SIG-M5 (cell line): ENCODE data around the gene KIDINS220.
"Not testable (repeated sequence)": the region's sequence is repeated elsewhere in the genome, so short reads cannot be mapped to it uniquely, and the experiment has no call there.

Experiments used
- DNase-seq: peaks from one replicate; lab custom pipeline; 2025; lab: John Stamatoyannopoulos, UW

The KIDINS220 gene

DNA sequence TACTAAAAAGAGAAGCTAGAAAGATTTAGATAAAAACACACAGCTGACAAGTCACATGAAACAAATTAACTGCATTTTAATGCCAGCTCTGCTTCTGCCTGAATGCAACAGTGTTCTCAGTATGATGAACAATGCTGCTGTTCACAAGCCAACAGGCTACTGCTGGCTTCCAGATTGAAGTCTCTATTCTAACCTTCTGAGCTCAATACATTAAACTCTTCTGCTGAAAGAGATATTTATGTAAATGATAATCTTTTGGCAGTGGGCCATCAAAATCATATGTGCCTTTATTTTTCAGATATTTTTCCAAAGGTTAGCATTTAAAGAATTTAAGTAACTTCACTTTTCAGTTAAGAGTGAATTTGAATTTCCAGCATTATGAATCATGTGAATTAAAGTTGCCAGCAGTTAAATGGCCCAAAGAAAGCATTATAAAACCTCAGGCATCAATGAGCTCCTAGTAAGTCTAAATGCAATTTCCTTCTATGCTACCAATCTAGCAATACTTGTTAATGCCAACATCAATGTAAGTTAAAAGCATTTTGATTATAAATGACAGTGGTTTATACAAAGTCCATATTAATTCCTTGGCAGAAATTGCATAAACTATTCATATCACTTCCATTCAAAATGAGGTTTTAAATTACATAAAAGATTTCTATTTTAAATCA is 83.2 kb downstream of the KIDINS220 start:
- no peak for DNase-seq

DNA sequence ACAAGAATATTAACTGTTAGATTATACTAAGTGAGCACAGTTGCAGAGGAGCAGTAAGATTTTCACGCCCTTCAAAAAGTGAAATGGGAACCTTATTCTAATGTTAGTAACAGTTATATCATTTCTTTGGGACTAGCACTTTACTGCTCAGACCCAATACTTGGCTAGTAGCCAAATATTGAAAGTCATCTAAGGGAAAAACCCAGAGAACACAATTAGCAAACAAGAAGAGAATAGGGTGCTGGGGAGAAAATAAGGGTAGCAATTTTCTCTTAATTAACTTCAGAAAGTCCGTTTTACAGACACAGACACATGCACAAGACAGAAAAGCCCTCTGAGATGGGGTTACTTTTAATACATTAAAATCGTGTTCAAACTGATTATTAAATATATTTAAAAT is 83.8 kb downstream of the KIDINS220 start:
- no peak for DNase-seq

- no peak for DNase-seq
Measured at GRCh38 chr2:8752385-8752784, 85.0 kb downstream of the KIDINS220 start.

GRCh38 chr2:8750221-8750620 is 87.2 kb downstream of the KIDINS220 start:
- no peak for DNase-seq

DNA sequence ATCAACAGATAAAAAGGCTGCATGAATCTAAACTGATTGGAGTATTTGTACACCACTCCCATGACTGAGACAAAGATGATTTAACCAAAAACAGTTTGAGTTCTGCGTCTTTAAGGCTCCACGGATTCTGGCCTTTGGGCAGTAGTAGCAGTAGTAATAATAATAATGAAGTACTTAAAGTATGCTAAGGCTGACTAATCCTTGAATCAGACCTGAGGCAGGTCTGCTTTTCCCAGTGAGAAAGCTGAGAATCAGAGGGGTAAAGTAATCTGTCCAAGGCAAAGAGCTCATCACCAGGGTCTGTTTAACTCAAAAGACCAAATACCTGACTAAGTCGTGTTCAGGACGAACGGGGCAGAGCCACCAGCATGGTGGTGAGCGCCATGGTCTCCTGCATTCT is 94.2 kb downstream of the KIDINS220 start:
- DNase-seq, result no peak

DNA sequence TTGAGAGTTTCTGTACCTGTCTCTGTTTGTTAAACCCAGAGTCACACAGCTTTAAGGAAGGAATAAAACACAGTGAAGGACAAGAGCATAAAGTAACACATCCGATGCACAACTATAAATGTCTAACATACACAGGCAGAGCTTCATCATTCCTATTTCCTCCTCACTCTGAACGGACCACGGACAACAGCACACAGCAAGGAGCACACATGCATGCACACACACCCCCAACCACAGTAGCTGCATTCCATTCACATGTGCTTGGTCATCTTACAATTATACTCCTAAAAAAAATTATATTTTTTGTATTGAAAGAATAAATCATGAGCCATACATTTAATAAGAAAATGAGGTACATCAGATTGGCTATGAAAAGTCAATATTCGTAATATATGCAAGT is 97.3 kb downstream of the KIDINS220 start:
- DNase-seq, result no peak

DNA sequence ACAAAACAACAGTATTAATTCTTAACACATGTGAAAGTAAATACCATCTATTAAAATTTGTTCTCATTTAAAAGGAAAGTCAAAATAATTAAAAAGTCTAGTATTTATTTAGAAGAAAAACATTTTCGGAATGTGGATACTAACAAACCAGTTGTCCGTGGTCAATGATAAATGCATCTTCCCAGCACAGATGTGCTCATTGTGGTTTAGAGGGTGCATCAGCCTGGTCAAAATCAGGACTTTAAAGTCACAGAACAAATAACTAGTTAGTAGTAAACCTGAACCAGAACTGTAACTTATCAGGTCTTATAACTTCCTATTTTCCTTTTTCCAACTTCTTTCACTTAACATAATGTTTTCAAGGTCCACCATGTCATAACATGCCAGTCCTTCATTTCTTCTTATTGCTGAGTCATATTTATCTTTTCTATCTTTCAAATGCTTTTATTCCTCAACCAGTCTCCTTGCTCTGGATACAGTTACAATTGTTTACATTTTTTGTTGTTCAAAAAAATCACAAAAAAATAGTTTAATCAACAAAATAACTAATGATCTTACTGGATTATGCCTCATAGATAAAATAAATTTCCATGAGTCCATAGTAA is 99.7 kb downstream of the KIDINS220 start:
- no peak for DNase-seq

DNA sequence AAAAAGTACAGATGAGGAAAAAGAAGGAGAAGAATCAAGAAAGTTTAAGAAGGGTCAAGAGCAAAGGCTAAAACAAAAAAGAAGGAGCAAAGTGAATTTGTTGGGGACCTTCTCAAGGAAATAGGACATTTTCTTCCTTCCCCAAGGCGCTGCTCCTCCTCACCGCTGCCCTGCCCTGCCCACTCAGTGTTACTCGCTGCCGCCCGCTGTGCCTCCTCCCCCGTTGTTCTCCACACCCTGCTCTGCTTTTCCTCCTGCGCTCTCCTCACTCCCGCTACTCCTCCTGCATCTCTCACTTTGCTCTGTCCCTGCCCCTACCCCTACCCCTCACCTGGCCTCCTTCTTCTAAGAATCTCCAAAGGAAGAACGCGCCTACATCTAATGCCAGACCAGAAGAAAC is 104.8 kb downstream of the KIDINS220 start:
- no peak for DNase-seq

GRCh38 chr2:8729939-8730338 is 107.5 kb downstream of the KIDINS220 start:
- no peak for DNase-seq

DNA sequence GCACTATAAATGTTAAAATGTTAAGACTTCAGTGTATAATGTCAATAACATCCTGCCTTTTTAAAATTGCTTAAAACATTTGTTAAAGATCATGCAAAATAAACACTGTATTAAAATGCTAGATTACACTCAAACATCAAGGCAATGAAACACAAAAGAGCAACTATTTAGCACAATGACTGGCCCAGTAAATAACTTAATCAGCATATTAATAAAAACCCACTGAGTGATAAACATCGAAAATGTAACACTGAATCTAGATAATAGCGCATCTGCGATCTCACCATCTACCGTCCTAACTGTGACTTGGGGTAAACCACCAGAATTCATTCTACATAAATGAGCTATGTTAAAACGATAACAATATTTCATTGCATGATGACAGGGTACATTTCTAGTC is 108.3 kb downstream of the KIDINS220 start:
- not testable (repeated sequence) for DNase-seq

DNA sequence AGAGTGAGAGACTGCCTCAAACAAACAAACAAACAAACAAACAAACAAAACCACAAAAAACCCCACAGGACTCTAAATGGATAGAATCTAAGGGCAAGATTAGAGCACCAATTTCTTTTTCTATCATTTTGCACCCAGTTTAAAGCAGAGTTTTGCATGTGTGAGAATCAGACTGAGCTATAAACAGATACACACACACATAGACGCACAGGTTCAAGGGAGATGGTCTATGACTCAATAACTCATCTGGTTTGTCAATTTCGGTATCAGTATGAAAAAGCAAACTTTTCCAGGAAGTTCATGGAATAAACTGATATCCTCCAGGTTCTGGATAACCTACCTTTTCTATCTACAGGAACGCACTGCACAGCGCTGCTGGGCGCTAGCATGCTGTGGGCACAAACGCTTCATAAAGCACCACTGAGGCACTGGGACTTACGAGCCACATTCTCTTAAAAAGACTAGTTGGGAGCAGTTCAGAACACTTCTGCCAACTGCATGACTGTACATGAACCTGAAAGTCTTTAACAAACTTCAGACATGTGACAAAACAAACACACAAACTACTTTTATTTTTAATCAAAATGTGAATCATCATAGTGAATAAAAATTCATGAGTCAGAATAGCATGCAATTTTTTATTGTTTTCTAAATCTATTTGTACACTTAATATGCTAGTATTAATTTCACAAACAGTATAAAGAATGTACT is 109.0 kb downstream of the KIDINS220 start:
- no peak for DNase-seq

GRCh38 chr2:8725838-8726237 is 111.6 kb downstream of the KIDINS220 start:
- no peak for DNase-seq

- DNase-seq, result no peak
Measured at GRCh38 chr2:8722986-8723385, 114.4 kb downstream of the KIDINS220 start.

GRCh38 chr2:8721410-8721809 is 116.0 kb downstream of the KIDINS220 start:
- DNase-seq, result no peak

DNA sequence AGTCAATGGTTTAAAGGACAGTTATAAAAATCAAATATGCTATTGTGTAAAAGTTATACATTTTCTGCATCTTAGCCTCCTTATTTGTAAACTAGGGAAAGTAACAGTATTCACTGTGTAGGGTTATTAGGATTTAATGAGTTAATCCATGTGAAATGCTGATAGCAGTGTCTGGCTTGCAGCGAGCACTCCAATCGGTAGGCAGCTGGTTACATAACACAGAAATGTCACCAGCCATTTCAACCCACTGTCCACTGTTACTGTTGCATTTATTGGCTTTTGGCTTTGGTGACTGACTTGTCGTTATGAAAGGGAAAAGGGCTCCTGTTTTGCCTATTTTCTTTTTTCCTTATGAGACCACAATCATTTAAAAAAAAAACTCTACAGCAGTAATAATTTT is 116.7 kb downstream of the KIDINS220 start:
- no peak for DNase-seq

GRCh38 chr2:8719528-8719927 is 117.9 kb downstream of the KIDINS220 start:
- no peak for DNase-seq

DNA sequence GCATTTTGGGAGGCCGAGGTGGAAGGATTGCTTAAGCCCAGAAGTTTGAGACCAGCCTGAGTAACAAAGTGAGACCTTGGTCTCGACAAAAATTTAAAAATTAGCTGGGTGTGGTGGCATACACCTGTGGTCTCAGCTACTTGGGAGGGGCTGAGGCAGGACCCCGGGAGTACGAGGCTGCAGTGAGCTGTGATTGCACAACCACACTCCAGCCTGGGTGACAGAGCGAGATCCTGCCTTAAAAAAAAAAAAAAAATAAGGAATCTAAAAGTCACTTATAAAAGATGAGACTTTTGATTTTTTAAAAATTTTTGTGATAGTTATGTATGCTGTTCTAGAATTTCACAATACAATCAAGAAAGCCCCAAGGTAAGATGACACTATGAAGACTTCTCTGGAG is 122.4 kb downstream of the KIDINS220 start:
- DNase-seq, result no peak

DNA sequence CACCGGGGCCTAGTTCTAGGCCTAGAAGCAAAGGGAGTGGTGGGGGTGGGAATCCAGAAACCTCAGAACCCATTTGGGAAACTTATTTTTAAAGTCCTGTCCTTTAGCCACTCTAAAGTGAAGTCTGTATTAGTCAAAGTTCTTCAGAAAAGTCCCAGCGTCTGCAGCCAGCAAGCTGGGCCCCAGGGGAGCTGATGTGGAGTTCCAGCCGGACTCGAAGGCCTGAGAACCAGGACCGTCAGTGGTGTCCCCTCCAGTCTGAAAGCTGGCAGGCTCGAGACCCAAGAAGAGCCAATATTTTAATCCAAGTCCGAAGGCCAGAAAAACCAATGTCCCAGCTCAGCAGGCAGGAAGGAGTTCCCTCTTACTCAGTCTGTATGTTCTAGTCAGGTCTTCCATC is 123.1 kb downstream of the KIDINS220 start:
- DNase-seq, result no peak

GRCh38 chr2:8710951-8711350 is 126.5 kb downstream of the KIDINS220 start:
- no peak for DNase-seq

DNA sequence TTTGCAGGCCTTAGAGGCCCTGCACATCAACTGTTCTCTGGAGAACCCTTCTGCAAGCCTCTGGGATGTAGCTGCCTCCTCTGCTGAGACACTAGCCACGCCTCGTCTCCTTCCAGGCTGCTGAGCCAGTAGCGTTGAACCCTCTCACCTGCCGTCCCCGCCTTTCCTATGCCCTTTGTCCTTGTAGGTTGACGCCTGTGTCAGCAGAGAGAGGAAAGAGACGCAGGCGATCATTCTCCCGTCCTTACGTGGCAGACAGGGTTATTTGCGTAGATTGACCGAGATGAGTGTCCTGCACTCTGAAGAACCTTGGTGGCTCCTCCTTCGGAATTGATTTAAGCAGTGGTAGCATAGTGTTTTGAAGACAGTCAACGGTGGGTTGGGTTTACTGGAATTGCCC is 127.8 kb downstream of the KIDINS220 start:
- DNase-seq, result no peak

GRCh38 chr2:8704906-8705305 is 132.5 kb downstream of the KIDINS220 start:
- DNase-seq, result no peak

DNA sequence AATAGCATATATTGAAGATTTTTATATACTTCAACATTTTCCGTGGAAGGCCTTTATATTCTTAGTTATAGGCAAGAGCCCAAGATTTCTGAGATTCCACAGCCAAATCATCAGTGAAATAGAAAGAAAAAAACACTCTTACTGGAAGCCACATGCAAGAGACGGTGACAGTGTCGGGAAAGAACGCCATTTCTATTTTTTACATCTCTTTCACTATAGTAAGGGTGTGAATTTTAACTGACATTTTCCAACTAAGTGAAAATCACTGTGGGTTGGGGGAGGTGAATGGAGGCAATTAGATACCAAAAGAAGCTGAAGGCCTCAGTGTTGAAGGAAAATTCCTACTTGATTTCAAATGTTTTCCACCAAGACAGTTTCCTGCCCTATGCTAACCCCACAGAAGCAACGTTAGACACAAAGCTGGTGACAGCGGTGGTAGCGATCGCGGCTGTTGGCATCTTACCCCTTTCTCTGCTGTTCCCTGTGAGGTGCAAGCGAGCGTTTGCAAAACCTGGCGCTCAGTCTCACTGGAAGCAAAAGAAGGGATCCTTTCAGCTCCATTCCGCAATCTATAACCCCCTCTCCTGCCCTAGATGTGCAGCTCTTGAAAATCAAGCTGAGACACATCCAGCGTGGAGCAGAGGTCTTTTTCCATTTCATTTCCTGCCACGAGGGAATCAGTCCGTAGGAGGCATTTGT is 135.6 kb downstream of the KIDINS220 start:
- no peak for DNase-seq

- no peak for DNase-seq
Measured at GRCh38 chr2:8699839-8700238, 137.6 kb downstream of the KIDINS220 start.
